Body of pancreas (tissue), 4 donors: Measurements from ENCODE around the gene PXDC1. TPM values are rescaled to one million over a fixed set of nuclear protein-coding genes. Genes with fewer than 3 reads are reported as not detected.

Source experiments
- ATAC-seq: fragments of 150-250 bp; one replicate; pipeline ENCODE4 v1.9.1; 2016
- DNase-seq, 4 donors: peaks; one replicate each; pipeline ENCODE4 v3.0.0-alpha.2; 2019
- H3K27ac ChIP-seq, 4 donors: fragments of 200-600 bp; sonication (generic); 1 replicate in 3 of 4; 2 replicates in 1 of 4; pipeline versions ENCODE4 v1.5.1 to v1.6.1; 2016 to 2019; ENCODE audit warnings: mild to moderate bottlenecking in 1 of 4, mixed read lengths in 1 of 4, moderate library complexity in 1 of 4
- H3K27me3 ChIP-seq, 2 donors: fragments of 200-600 bp; sonication (generic); one replicate each; pipeline ENCODE4 v1.6.0; 2016; ENCODE audit warnings: mild to moderate bottlenecking in 1 of 2
- H3K36me3 ChIP-seq, 2 donors: fragments of 200-600 bp; sonication (generic); replicated peaks in 1 of 2; 2 replicates each; pipeline ENCODE4 v1.5.1; 2016; ENCODE audit warnings: low read depth in 2 of 2; ENCODE audit not compliant: insufficient read depth in 1 of 2
- H3K4me1 ChIP-seq: fragments of 200-600 bp; sonication (generic); one replicate; pipeline ENCODE4 v1.6.0; 2016
- H3K4me3 ChIP-seq, 2 donors: fragments of 200-600 bp; sonication (generic); 1 replicate in 1 of 2; 2 replicates in 1 of 2; pipeline ENCODE4 v1.5.1; 2016 to 2019
- H3K9me3 ChIP-seq, 3 donors: fragments of 200-600 bp; sonication (generic); 1 replicate in 2 of 3; 2 replicates in 1 of 3; pipeline ENCODE4 v1.5.1; 2016
- CTCF ChIP-seq, 7 experiments: fragments of 450-650 bp in 4 of 7; fragments of 200-600 bp in 3 of 7; sonication (generic) in 3 of 7; IDR thresholded peaks; one replicate each; pipeline ENCODE4 v1.5.1; 2016 to 2019; ENCODE audit warnings: antibody characterized with exemption in 7 of 7
- POLR2A ChIP-seq, 3 donors: fragments of 450-650 bp; IDR thresholded peaks; one replicate each; pipeline ENCODE4 v1.6.1; 2016; ENCODE audit warnings: antibody characterized with exemption in 3 of 3, mild to moderate bottlenecking in 2 of 3
- WGBS, 2 donors: methylation state at CpG; one replicate each; pipeline ENCODE4 v1.1.5; 2017; 5-methylcytosine and 5-hydroxymethylcytosine counted together
- intact Hi-C: fragments of 100-400 bp; cut with DNase I; formaldehyde crosslinking; loops from one replicate; pipeline ENCODE4 v1.15.1; 2023
- total RNA-seq, 2 donors: library from RNA; depleted of rRNA; stranded (reverse); fragments of >200 nt; gene quantifications; one replicate each; pipeline ENCODE4 v1.1.0, GENCODE V29; 2016

The PXDC1 gene
- total RNA-seq, 2 donors from 2014 or later, result 30.9 to 35.6 TPM

GRCh38 chr6:3784423-3784822, 32.9 kb upstream of the PXDC1 start:
- H3K4me1 ChIP-seq, result no peaks in the 10 kb centered on the region
- no peaks in the 10 kb centered on the region for H3K36me3 ChIP-seq
- H3K27ac ChIP-seq, result no peak overlapping the region
- no peaks in the 10 kb centered on the region for H3K27me3 ChIP-seq
- ATAC-seq, result no peak
- no peak overlapping the region for H3K4me3 ChIP-seq
- 94 to 96% methylated on average over 12 of the region's 12 CpGs for WGBS, 2 donors
- no peak for TF ChIP-seq POLR2A (IDR thresholded peaks at IDR 0.05)
- TF ChIP-seq CTCF (IDR thresholded peaks at IDR 0.05), result no peak
- intact Hi-C loops, result no loop called here
- DNase-seq, result no peak
- no peaks in the 10 kb centered on the region for H3K9me3 ChIP-seq

- Histone ChIP-seq H3K36me3 (no peaks in the 10 kb centered on the region), H3K27ac (no peak overlapping the region), H3K9me3 (no peaks in the 10 kb centered on the region), H3K4me3 (no peak overlapping the region), H3K4me1 (no peaks in the 10 kb centered on the region), H3K27me3 (no peaks in the 10 kb centered on the region)
- intact Hi-C loops, result no loop called here
- DNase-seq, result no peak
- 67% methylated on average over 15 to 17 of the region's 17 CpGs for WGBS, 2 donors
- ATAC-seq, result no peak
- no peak for TF ChIP-seq POLR2A (IDR thresholded peaks at IDR 0.05)
- TF ChIP-seq CTCF (IDR thresholded peaks at IDR 0.05), result no peak
Observed at GRCh38 chr6:3782876-3783832, 31.6 kb upstream of the PXDC1 start.

DNA sequence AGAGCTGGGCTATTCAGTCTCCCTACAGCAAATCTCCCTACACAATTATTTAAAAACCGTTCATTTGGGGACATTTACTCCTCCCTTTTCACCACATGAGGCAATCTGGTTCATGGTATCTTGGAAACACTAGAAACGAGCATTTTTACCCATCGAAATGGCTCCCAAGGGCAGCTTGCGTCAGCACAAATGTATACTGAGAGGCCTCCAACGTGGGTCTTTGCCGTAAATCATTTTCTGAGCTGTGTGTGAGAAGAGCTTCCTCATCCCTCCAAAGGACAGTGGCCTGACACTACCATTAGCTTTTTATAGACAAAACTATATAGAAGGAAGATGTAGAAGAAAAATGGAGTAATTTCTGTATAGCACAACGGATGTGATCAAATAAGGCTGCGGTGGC, 30.0 kb upstream of the PXDC1 start:
- TF ChIP-seq CTCF (IDR thresholded peaks at IDR 0.05), result no peak
- no peak for TF ChIP-seq POLR2A (IDR thresholded peaks at IDR 0.05)
- Histone ChIP-seq H3K4me1 (no peaks in the 10 kb centered on the region), H3K4me3 (no peak overlapping the region), H3K27ac (no peak overlapping the region), H3K27me3 (no peaks in the 10 kb centered on the region), H3K9me3 (no peaks in the 10 kb centered on the region), H3K36me3 (no peaks in the 10 kb centered on the region)
- DNase-seq (no peak), ATAC-seq (no peak)
- 79 to 86% methylated on average over 8 of the region's 8 CpGs for WGBS, 2 donors
- intact Hi-C loops, result no loop called here

GRCh38 chr6:3779574-3779849, 28.0 kb upstream of the PXDC1 start:
- Histone ChIP-seq H3K36me3 (no peaks in the 10 kb centered on the region), H3K27ac (no peak overlapping the region), H3K4me1 (no peaks in the 10 kb centered on the region), H3K4me3 (no peak overlapping the region), H3K27me3 (no peaks in the 10 kb centered on the region), H3K9me3 (no peaks in the 10 kb centered on the region)
- ATAC-seq (no peak), DNase-seq (no peak)
- intact Hi-C loops, result no loop called here
- WGBS, 2 donors, result 81 to 86% methylated on average over 6 of the region's 6 CpGs
- TF ChIP-seq POLR2A (IDR thresholded peaks at IDR 0.05) (no peak), CTCF (IDR thresholded peaks at IDR 0.05) (no peak)
